Neural progenitor cell (in vitro differentiated cells): ENCODE measurements around the gene ERO1A. TPM values are rescaled to one million over a fixed set of nuclear protein-coding genes. Genes with fewer than 3 reads are reported as not detected.

Source experiments
- DNase-seq: peaks from one replicate; pipeline ENCODE4 v3.0.0-alpha.2; 2016; ENCODE audit warnings: low spot score
- H2AFZ ChIP-seq: fragments of 200-600 bp; sonication (generic); replicated peaks from 2 replicates; pipeline ENCODE4 v1.6.1; 2016; ENCODE audit warnings: antibody characterized with exemption
- H3F3A ChIP-seq: fragments of 200-600 bp; sonication (generic); 2 replicates; pipeline ENCODE4 v1.6.1; 2016; ENCODE audit warnings: antibody characterized with exemption, low read depth
- H3K27ac ChIP-seq: fragments of 200-600 bp; sonication (generic); 2 replicates; pipeline ENCODE4 v1.5.1; 2016; ENCODE audit warnings: mild to moderate bottlenecking
- H3K27me3 ChIP-seq: fragments of 200-600 bp; sonication (generic); 2 replicates; pipeline ENCODE4 v1.6.1; 2016; ENCODE audit warnings: mild to moderate bottlenecking, moderate library complexity
- H3K36me3 ChIP-seq: fragments of 200-600 bp; sonication (generic); 2 replicates; pipeline ENCODE4 v1.5.1; 2016
- H3K4me1 ChIP-seq: fragments of 200-600 bp; sonication (generic); 2 replicates; pipeline ENCODE4 v1.6.1; 2016; ENCODE audit warnings: mixed run types
- H3K4me2 ChIP-seq: fragments of 200-600 bp; sonication (generic); 2 replicates; pipeline ENCODE4 v1.6.1; 2016
- H3K4me3 ChIP-seq: fragments of 200-600 bp; sonication (generic); 2 replicates; pipeline ENCODE4 v1.5.1; 2016
- H3K79me2 ChIP-seq: fragments of 200-600 bp; sonication (generic); 2 replicates; pipeline ENCODE4 v1.6.1; 2016; ENCODE audit warnings: low read depth
- H3K9ac ChIP-seq: fragments of 200-600 bp; sonication (generic); 2 replicates; pipeline ENCODE4 v1.6.1; 2016
- H3K9me3 ChIP-seq: fragments of 200-600 bp; sonication (generic); 2 replicates; pipeline ENCODE4 v1.5.1; 2016; ENCODE audit warnings: low read depth
- H4K20me1 ChIP-seq: fragments of 200-600 bp; sonication (generic); 2 replicates; pipeline ENCODE4 v1.6.1; 2016; ENCODE audit warnings: low read depth
- H3K27ac Mint-ChIP-seq: 3 replicates; pipeline ENCODE4 v1.8.0; 2021; ENCODE audit warnings: mixed read lengths
- H3K27me3 Mint-ChIP-seq: 2 replicates; pipeline ENCODE4 v1.8.0; 2022; ENCODE audit warnings: low read depth, mild to moderate bottlenecking, inconsistent platforms, moderate library complexity, mixed read lengths; ENCODE audit not compliant: insufficient read depth
- H3K36me3 Mint-ChIP-seq: 3 replicates; pipeline ENCODE4 v1.8.0; 2021; ENCODE audit warnings: mixed read lengths
- H3K4me1 Mint-ChIP-seq: 3 replicates; pipeline ENCODE4 v1.8.0; 2021; ENCODE audit warnings: mixed read lengths
- H3K4me3 Mint-ChIP-seq: 3 replicates; pipeline ENCODE4 v1.8.0; 2021; ENCODE audit warnings: mild to moderate bottlenecking, moderate library complexity, mixed read lengths
- H3K9me3 Mint-ChIP-seq: 3 replicates; pipeline ENCODE4 v1.8.0; 2020; ENCODE audit warnings: mixed read lengths
- EZH2 ChIP-seq: fragments of 200-600 bp; sonication (generic); IDR thresholded peaks from 2 replicates; pipeline ENCODE4 v1.6.1; 2017; ENCODE audit warnings: antibody characterized with exemption, mild to moderate bottlenecking, moderate library complexity
- EZH2phosphoT487 ChIP-seq: fragments of 200-600 bp; sonication (generic); IDR thresholded peaks from 2 replicates; pipeline ENCODE4 v1.6.1; 2017; ENCODE audit warnings: antibody characterized with exemption
- total RNA-seq: library from RNA; depleted of rRNA; stranded (reverse); fragments of >200 nt; gene quantifications from 2 replicates; pipeline ENCODE4 v1.2.3, GENCODE V29; 2015; ENCODE audit warnings: low replicate concordance
- TF ChIP-seq, protein P1 (sequence below): fragments of 200-600 bp; sonication (generic); IDR thresholded peaks from 2 replicates; pipeline ENCODE4 v1.5.1; 2017; ENCODE audit warnings: antibody characterized with exemption, mild to moderate bottlenecking

ERO1A gene
- total RNA-seq, 1 donor from 2014 or later, result 54.1 TPM

DNA sequence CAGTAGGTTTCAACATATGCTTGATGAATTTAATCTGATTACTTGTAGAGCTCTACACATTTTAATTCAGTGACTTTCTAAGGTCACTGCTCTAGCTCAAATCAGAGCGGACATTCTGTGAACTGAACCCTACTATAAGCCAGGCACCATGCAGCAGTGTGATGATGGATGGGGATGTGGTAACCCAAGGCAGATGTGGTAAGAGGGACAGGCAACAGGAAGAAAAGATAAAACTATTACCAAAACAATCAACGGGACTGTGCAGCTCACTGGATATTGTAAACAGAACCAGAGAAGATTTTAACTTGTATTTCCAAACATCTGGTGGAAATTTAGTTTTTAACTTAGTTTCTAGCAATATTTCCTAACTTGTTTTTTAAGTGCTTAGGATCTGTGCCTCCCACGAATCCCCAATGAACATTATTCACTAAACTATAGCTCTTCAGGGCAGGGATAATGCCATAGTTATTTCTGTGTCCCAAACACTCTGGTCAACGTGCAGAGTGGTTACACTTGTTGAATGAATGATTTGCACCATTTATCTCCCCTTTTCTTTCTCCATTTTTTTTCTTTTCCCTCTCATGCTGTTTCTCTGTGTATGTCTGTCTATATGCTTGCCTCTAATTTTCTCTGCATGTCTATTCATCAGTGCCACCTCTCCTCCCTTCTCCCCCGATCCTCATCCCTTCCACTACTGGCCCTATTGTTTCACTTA lies 3.0 kb downstream of the ERO1A start:
- DNase-seq, result no peak
- TF ChIP-seq EZH2phosphoT487 (no peak), EZH2 (no peak)
- TF ChIP-seq, protein P1, sequence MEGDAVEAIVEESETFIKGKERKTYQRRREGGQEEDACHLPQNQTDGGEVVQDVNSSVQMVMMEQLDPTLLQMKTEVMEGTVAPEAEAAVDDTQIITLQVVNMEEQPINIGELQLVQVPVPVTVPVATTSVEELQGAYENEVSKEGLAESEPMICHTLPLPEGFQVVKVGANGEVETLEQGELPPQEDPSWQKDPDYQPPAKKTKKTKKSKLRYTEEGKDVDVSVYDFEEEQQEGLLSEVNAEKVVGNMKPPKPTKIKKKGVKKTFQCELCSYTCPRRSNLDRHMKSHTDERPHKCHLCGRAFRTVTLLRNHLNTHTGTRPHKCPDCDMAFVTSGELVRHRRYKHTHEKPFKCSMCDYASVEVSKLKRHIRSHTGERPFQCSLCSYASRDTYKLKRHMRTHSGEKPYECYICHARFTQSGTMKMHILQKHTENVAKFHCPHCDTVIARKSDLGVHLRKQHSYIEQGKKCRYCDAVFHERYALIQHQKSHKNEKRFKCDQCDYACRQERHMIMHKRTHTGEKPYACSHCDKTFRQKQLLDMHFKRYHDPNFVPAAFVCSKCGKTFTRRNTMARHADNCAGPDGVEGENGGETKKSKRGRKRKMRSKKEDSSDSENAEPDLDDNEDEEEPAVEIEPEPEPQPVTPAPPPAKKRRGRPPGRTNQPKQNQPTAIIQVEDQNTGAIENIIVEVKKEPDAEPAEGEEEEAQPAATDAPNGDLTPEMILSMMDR, result no peak
- no peak overlapping the region for H3K27ac Mint-ChIP-seq
- no peak overlapping the region for H3K4me3 Mint-ChIP-seq
- Histone ChIP-seq H3K9me3 (no peaks in the 10 kb centered on the region), H3K4me1 (peaks cover 13% of the 10 kb centered on the region), H3K4me3 (no peak overlapping the region), H2AFZ (no peak overlapping the region), H3K36me3 (no peaks in the 10 kb centered on the region), H3K4me2 (no peak overlapping the region), H4K20me1 (peaks cover 27% of the 10 kb centered on the region), H3K79me2 (peaks cover 71% of the 10 kb centered on the region), H3K27me3 (peaks cover 6% of the 10 kb centered on the region), H3F3A (peaks cover 31% of the 10 kb centered on the region), H3K27ac (no peak overlapping the region), H3K9ac (no peak overlapping the region)
- H3K27me3 Mint-ChIP-seq, result peaks cover 3% of the 10 kb centered on the region
- no peaks in the 10 kb centered on the region for H3K36me3 Mint-ChIP-seq
- H3K4me1 Mint-ChIP-seq, result peaks cover 20% of the 10 kb centered on the region
- H3K9me3 Mint-ChIP-seq, result no peaks in the 10 kb centered on the region

DNA sequence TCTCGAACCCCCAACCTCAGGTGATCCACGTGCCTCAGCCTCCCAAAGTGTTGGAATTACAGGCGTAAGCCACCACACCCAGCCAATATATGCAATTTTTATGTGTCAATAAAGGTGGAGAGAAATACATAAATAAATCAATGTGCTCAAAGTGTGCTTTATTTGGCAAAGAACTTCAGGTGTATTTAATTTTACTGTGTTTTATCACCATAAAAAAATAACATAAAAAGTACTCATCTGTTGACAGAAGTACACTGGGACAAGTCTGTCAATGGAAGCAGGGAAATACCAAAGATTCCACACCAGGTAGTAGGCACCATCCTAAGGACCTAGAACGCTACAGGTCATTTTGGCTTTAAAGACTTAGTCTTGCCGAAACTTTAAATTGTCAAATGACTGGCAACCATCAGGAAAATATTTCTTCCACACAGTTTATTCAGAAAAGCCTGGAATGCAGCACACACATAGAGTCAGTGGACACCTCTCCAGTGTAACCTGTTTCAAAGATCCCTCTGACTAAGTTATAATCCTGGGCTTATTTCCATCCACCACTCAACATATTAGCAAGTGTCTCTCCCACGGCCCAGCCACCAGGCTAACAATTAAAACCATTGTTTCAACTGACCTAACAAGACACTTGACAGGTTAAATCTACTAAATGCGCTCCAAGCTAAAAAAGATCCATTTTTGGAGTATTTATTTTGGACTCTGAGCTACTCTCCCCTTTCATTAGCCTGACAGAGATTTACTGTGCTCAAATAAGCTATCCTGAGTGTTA lies 4.2 kb downstream of the ERO1A start:
- no peak overlapping the region for H3K27ac Mint-ChIP-seq
- H3K9me3 Mint-ChIP-seq, result no peaks in the 10 kb centered on the region
- no peak overlapping the region for H3K4me3 ChIP-seq

DNA sequence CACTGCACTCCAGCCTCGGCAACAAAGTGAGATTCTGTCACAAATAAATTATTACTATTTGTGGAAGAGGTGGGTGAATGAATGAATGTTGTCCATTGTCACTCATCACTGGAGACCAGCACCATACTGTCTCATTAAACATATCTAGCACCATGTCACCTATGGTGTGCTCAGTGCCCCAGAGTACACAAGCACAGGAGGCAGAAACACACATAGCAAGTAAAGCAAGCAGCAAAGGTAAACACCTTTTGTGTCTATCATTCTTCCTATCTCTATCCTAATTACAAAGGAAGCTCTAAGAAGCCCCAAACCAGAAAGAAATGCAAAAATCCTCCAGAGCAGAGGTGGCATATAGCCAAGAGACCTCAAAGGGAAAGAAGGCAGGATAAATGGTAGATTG lies 9.2 kb downstream of the ERO1A start:
- peaks cover 2% of the 10 kb centered on the region for H3K4me1 Mint-ChIP-seq
- H3K4me3 Mint-ChIP-seq, result no peak overlapping the region
- peaks cover 83% of the 10 kb centered on the region for H3K79me2 ChIP-seq
- no peaks in the 10 kb centered on the region for H3K9me3 Mint-ChIP-seq
- H3K27ac Mint-ChIP-seq, result no peak overlapping the region
- H2AFZ ChIP-seq, result no peak overlapping the region
- H3K36me3 Mint-ChIP-seq, result no peaks in the 10 kb centered on the region
- no peak overlapping the region for H3K4me2 ChIP-seq
- H3K4me1 ChIP-seq, result no peaks in the 10 kb centered on the region
- H3K27ac ChIP-seq, result no peak overlapping the region
- DNase-seq, result no peak
- no peak overlapping the region for H3K4me3 ChIP-seq
- no peak for TF ChIP-seq EZH2phosphoT487
- TF ChIP-seq, protein P1, result no peak
- no peak for TF ChIP-seq EZH2
- no peak overlapping the region for H3K9ac ChIP-seq
- no peaks in the 10 kb centered on the region for H3F3A ChIP-seq
- H3K9me3 ChIP-seq, result no peaks in the 10 kb centered on the region
- H3K27me3 Mint-ChIP-seq, result no peaks in the 10 kb centered on the region
- H4K20me1 ChIP-seq, result peaks cover 18% of the 10 kb centered on the region
- no peaks in the 10 kb centered on the region for H3K27me3 ChIP-seq
- peaks cover 3% of the 10 kb centered on the region for H3K36me3 ChIP-seq

More for the DNA sequence above, 4.2 kb downstream of the ERO1A start:
- H2AFZ ChIP-seq, result no peak overlapping the region
- Mint-ChIP-seq H3K4me1 (peaks cover 20% of the 10 kb centered on the region), H3K4me3 (no peak overlapping the region), H3K27me3 (peaks cover 3% of the 10 kb centered on the region), H3K36me3 (no peaks in the 10 kb centered on the region)
- peaks cover 27% of the 10 kb centered on the region for H4K20me1 ChIP-seq
- TF ChIP-seq EZH2phosphoT487 (no peak), EZH2 (no peak)
- TF ChIP-seq, protein P1, result no peak
- peaks cover 6% of the 10 kb centered on the region for H3K27me3 ChIP-seq
- no peak for DNase-seq
- H3K79me2 ChIP-seq, result peaks cover 84% of the 10 kb centered on the region
- no peak overlapping the region for H3K9ac ChIP-seq
- no peaks in the 10 kb centered on the region for H3K9me3 ChIP-seq
- no peak overlapping the region for H3K4me2 ChIP-seq
- H3K27ac ChIP-seq, result no peak overlapping the region
- peaks cover 20% of the 10 kb centered on the region for H3F3A ChIP-seq
- peaks cover 13% of the 10 kb centered on the region for H3K4me1 ChIP-seq
- no peaks in the 10 kb centered on the region for H3K36me3 ChIP-seq
